AG10803 (cell line): ENCODE measurements around the gene CLSTN1.
"Not testable (repeated sequence)": the region's sequence is repeated elsewhere in the genome, so short reads cannot be mapped to it uniquely, and the experiment has no call there.

Source experiments
- DNase-seq: peaks from one replicate; pipeline ENCODE4 v3.0.0; 2010; ENCODE audit warnings: low read depth
- H3K4me3 ChIP-seq: 2 replicates; pipeline ENCODE4 v1.5.1; 2011; ENCODE audit warnings: mild to moderate bottlenecking, low read length, control low read depth
- CTCF ChIP-seq: conservative IDR thresholded peaks from 2 replicates; pipeline ENCODE4 v1.5.1; 2011; ENCODE audit warnings: mild to moderate bottlenecking, low read length, control low read depth, inconsistent platforms

CLSTN1 gene

GRCh38 chr1:9763914-9764313 lies 59.9 kb downstream of the CLSTN1 start:
- no peak for DNase-seq
- H3K4me3 ChIP-seq, result no peak overlapping the region
- no peak for TF ChIP-seq CTCF

GRCh38 chr1:9762446-9762845 lies 61.3 kb downstream of the CLSTN1 start:
- not testable (repeated sequence) for DNase-seq, H3K4me3 ChIP-seq

- no peak overlapping the region for H3K4me3 ChIP-seq
- DNase-seq, result no peak
- TF ChIP-seq CTCF, result no peak
Measured at GRCh38 chr1:9761855-9762254, 61.9 kb downstream of the CLSTN1 start.

- no peak for TF ChIP-seq CTCF
- DNase-seq, result no peak
- H3K4me3 ChIP-seq, result no peak overlapping the region
Measured at GRCh38 chr1:9760824-9761223, 62.9 kb downstream of the CLSTN1 start.

GRCh38 chr1:9759939-9760338 lies 63.8 kb downstream of the CLSTN1 start:
- H3K4me3 ChIP-seq, result no peak overlapping the region
- DNase-seq, result no peak
- TF ChIP-seq CTCF, result no peak

- DNase-seq, result no peak
- H3K4me3 ChIP-seq, result no peak overlapping the region
- TF ChIP-seq CTCF, result no peak
Measured at GRCh38 chr1:9758559-9759121, 65.1 kb downstream of the CLSTN1 start.

GRCh38 chr1:9755441-9755995 lies 68.2 kb downstream of the CLSTN1 start:
- H3K4me3 ChIP-seq, result no peak overlapping the region
- TF ChIP-seq CTCF, result no peak
- DNase-seq, result no peak
